LNCaP clone FGC (cell line): ENCODE data around the gene BRI3BP.
A peak's percentile ranks its signal among the peaks of the same experiment; 100 is the strongest.

Experiments used
- DNase-seq: peaks from one replicate; pipeline ENCODE4 v3.0.0-alpha.2; 2011; ENCODE audit warnings: low read depth
- H3K4me3 ChIP-seq: 2 replicates; pipeline ENCODE4 v1.5.1; 2011; ENCODE audit warnings: mild to moderate bottlenecking, low read depth, low read length, control low read depth
- TF ChIP-seq, protein P1 (sequence below): IDR thresholded peaks from 2 replicates; pipeline ENCODE4 v1.5.1; 2012; ENCODE audit warnings: mild to moderate bottlenecking; ENCODE audit not compliant: control insufficient read depth, insufficient read depth; ENCODE audit errors: extremely low read depth

The BRI3BP gene

DNA sequence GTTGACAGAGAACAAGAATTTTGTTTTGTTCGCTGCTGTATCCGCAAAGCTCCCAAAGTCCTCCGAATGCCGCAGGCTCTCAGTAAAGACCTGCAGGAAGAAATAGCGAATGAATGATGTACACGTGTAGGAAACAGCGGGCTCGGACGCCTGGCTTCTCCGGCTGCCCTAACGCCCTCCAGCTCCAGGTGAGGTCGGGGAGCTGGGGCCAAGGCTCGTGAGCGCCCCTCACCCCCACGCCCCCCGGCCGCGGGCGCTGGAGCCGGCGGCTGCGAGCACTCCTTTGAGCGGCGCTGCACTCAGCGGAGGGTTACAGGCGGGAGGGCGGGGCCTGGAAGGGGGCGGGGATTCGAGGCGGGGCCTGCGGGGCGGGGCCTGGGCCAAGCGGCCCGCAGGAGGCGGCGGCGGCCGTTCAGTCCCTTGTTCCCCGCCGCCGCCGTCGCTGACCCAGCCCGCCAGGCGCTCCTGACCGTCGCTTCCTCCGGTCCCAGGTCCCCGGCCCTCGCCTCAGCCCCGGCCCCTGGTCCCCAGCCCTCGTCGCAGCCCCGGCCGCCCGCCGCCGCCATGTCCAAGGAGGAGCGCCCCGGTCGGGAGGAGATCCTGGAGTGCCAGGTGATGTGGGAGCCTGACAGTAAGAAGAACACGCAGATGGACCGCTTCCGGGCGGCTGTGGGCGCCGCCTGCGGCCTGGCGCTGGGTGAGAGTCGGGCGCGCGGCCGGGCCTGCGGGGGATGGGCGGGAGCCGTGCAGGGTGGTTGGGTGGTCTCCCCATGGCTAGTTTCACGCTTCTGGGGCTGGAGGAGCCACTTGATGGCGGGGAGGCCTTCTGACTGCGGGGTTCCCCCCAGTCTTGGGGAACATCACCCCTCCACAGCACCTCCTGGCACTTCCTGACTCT is 71.8 kb downstream of the BRI3BP start, which contains the start of gene AACS:
AACS (plus strand) TSS at position 415 of the 898 bp plus-strand sequence; CDS start at position 565, 150 bp downstream.
- peak; percentile 41 for DNase-seq
- TF ChIP-seq, protein P1, sequence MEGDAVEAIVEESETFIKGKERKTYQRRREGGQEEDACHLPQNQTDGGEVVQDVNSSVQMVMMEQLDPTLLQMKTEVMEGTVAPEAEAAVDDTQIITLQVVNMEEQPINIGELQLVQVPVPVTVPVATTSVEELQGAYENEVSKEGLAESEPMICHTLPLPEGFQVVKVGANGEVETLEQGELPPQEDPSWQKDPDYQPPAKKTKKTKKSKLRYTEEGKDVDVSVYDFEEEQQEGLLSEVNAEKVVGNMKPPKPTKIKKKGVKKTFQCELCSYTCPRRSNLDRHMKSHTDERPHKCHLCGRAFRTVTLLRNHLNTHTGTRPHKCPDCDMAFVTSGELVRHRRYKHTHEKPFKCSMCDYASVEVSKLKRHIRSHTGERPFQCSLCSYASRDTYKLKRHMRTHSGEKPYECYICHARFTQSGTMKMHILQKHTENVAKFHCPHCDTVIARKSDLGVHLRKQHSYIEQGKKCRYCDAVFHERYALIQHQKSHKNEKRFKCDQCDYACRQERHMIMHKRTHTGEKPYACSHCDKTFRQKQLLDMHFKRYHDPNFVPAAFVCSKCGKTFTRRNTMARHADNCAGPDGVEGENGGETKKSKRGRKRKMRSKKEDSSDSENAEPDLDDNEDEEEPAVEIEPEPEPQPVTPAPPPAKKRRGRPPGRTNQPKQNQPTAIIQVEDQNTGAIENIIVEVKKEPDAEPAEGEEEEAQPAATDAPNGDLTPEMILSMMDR, result 0 out of 2 replicates have a peak, but pooled peaks have one; percentile 21

DNA sequence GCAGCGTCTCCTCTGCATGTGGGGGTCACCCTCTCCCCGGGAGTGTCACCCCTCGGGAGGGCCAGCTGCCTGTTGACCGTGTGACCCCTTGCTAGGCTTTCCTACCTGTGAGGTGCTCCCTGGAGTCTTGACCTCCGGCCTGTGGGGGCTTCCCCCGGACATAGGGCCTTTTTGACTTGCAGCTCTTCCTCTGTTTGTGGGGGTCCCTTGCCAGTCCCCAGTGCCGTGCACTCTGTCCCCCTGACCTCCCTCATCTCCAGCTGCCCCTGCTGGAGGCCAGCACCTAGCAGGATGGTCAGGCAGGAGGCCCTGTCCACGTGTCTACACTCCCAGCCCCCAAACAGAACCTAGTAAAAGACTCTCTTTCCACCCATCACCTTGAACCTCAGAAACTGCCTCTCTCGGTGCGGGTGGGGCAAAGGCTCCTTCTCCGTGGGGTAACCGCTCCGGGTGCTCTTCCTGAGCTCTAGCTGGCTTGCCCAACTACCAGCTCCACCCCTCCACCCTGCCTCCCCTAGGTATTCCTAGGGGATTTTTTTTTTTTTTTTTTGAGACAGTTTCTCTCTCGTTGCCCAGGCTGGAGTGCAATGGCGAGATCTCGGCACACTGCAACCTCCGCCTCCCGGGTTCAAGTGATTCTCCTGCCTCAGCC is 72.6 kb downstream of the BRI3BP start:
- TF ChIP-seq, protein P1, result no peak
- no peak for DNase-seq

More for the DNA sequence above, 71.8 kb downstream of the BRI3BP start, which contains the start of gene AACS:
- H3K4me3 ChIP-seq, result peak within 1 kb of the TSS; percentile 91

GRCh38 chr12:125068391-125068790 is 74.9 kb downstream of the BRI3BP start:
- TF ChIP-seq, protein P1, result no peak
- no peak for DNase-seq
- no peak overlapping the region for H3K4me3 ChIP-seq

More for the DNA sequence above, 72.6 kb downstream of the BRI3BP start:
- peak overlapping the region; percentile 91 for H3K4me3 ChIP-seq

GRCh38 chr12:125069616-125070015 is 76.2 kb downstream of the BRI3BP start:
- TF ChIP-seq, protein P1, result no peak
- no peak overlapping the region for H3K4me3 ChIP-seq
- no peak for DNase-seq

GRCh38 chr12:125070112-125070511 is 76.7 kb downstream of the BRI3BP start:
- TF ChIP-seq, protein P1, result peak; percentile 11; the same call in 1 of the 2 replicates
- no peak for DNase-seq
- no peak overlapping the region for H3K4me3 ChIP-seq

DNA sequence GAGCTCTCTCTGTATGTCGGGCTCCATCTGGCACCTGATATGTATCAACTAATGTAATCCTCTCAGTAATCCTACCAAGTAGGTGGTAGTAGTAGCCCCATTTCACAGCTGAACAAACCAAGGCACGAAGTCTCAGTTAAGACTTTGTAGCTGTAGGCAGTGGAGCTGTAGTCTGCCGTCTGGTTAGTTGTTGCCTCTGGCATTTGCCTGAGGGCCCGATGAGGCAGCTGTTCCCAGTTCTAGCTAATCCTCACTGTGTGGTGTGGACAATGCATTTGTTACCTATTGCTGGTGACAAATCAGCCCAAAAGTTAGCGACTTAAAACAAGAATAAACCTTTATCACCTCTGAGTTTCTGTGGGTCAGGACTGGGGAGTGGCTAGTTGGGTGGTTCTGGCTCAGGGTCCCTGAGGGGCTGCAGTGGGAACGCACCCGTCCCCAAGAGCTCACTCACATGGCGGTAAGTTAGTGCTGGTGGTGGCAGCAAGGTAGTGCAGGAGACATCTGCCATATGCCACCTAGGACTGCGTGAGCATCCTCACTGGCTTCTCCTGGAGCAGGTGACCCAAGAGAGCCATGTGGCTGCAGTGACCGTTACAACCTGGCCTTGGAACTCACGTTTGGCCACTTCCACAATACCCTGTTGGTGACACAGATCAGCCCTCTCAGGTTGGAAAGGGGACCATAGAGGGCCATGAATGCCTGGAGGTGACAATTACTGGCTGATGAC is 77.4 kb downstream of the BRI3BP start:
- TF ChIP-seq, protein P1, result no peak
- H3K4me3 ChIP-seq, result no peak overlapping the region
- no peak for DNase-seq
